ENCODE data around the gene MAX. TPM values are rescaled to one million over a fixed set of nuclear protein-coding genes. Genes with fewer than 3 reads are reported as not detected.

Gene MAX
- total RNA-seq, 4 donors from 2014 or later: 61.8 to 87.1 (median 80.9) TPM

GRCh38 chr14:65025818-65026217, 76.5 kb downstream of the MAX start:
- TF ChIP-seq EP300 (IDR thresholded peaks at IDR 0.05) (no peak), POLR2AphosphoS5 (IDR thresholded peaks at IDR 0.05) (peak; percentile 29)
- Histone ChIP-seq H3K36me3 (peaks cover 0 to 40% of the 10 kb centered on the region in 2 donors), H3K27me3 (no peaks in the 10 kb centered on the region), H3K9me3 (no peaks in the 10 kb centered on the region), H3K27ac (peak overlapping the region; percentile 48 to 81 (median 76)), H3K4me3 (peak overlapping the region in 1 of 2 donors; percentile 29), H3K4me1 (peaks cover 0 to 25% (median 5%) of the 10 kb centered on the region in 3 donors)
- ATAC-seq: no peak
- WGBS, 2 donors (ENCODE audit: low coverage in 1 of 2): 23 to 40% methylated on average over 5 to 6 of the region's 6 CpGs

Small RNAs within 50 kb of the gene (small RNA-seq; reads per million reads assigned to genes)
- gene MIR4706: 0 reads per million in 4 donors
- gene RNU2-14P: 0 to 0.82 (median 0.24) reads per million in 4 donors

Other genes starting within 250 kb of the MAX start
- 1 to 10 TPM in 2 of 4 donors, under 1 TPM in 2; 0.62 to 3.1 (median 1.0) TPM for gene SPTB, start 222.6 kb downstream of the MAX start, total RNA-seq
- 100 to 1,000 TPM in 3 of 4 donors, 10 to 100 TPM in 1; 88.0 to 183 (median 114) TPM for gene CHURC1, start 188.1 kb downstream of the MAX start, total RNA-seq
- 10 to 100 TPM in 1 of 4 donors, 1 to 10 TPM in 1, under 1 TPM in 1, not detected in 1; 0.93 to 10.6 (median 1.4) TPM for gene GPX2, start 159.8 kb downstream of the MAX start, total RNA-seq
- gene RAB15, start 130.2 kb downstream of the MAX start, total RNA-seq: 10 to 100 TPM in 1 of 4 donors, 1 to 10 TPM in 3; 2.5 to 10.0 (median 5.6) TPM
- 10 to 100 TPM; 12.5 to 22.7 (median 17.2) TPM for gene FNTB, start 115.6 kb downstream of the MAX start, total RNA-seq